ENCODE results near the gene STAB2.

The STAB2 gene, protein sequence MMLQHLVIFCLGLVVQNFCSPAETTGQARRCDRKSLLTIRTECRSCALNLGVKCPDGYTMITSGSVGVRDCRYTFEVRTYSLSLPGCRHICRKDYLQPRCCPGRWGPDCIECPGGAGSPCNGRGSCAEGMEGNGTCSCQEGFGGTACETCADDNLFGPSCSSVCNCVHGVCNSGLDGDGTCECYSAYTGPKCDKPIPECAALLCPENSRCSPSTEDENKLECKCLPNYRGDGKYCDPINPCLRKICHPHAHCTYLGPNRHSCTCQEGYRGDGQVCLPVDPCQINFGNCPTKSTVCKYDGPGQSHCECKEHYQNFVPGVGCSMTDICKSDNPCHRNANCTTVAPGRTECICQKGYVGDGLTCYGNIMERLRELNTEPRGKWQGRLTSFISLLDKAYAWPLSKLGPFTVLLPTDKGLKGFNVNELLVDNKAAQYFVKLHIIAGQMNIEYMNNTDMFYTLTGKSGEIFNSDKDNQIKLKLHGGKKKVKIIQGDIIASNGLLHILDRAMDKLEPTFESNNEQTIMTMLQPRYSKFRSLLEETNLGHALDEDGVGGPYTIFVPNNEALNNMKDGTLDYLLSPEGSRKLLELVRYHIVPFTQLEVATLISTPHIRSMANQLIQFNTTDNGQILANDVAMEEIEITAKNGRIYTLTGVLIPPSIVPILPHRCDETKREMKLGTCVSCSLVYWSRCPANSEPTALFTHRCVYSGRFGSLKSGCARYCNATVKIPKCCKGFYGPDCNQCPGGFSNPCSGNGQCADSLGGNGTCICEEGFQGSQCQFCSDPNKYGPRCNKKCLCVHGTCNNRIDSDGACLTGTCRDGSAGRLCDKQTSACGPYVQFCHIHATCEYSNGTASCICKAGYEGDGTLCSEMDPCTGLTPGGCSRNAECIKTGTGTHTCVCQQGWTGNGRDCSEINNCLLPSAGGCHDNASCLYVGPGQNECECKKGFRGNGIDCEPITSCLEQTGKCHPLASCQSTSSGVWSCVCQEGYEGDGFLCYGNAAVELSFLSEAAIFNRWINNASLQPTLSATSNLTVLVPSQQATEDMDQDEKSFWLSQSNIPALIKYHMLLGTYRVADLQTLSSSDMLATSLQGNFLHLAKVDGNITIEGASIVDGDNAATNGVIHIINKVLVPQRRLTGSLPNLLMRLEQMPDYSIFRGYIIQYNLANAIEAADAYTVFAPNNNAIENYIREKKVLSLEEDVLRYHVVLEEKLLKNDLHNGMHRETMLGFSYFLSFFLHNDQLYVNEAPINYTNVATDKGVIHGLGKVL (N-terminal part only)

DNA sequence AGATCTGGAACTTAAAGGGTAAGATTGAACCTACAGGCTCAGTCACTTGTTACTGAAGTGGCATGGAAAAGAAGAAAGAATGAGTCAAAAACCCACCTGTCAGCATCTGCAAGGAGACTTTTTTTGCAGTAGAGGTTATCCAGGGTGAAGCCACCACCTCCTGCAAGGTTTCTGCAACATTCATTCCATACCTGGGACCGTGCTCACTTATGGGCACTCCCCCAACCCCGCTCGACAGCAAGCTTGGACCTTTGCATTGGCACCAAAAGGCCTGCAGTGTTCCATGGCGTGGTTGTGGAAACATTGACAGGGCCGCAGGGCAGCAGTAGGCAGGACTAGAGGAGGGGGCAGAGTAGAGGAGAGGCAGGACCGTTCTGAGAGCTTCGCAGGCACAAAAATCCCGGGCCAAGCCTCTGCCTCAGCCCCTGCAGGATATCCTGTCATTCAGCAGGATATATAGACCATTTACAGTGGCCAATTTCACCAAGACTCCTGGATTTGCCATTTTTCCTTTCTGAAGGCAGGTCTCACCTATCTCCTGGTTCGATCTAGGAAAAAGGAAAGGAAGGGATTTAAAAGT, at the start of gene STAB2:
Gene STAB2, plus strand, starts transcription at position 483 of the 580 bp plus-strand sequence. CDS start 204 bp downstream, outside the sequence.
- DNase-seq: no peak

DNA sequence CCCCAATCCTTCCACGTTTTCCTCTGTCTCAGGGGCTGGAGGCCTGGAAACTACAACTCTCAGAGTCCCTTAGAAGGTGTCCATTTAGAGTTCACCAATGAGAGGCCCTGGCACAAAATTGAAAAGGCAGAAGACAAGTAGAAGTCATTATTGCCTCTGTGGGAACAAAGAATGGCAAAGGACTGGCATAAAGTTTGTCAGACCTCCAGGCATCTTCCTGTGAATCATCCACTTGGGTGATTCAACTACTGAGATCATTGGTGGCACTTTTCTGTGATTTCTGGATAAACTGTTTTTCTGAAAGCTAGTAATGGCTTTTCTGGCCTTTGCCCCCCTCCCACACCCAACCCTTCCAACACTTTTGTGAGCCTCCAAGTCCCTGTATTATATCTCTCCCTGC, 48.7 kb upstream of the STAB2 start:
- DNase-seq: no peak

DNA sequence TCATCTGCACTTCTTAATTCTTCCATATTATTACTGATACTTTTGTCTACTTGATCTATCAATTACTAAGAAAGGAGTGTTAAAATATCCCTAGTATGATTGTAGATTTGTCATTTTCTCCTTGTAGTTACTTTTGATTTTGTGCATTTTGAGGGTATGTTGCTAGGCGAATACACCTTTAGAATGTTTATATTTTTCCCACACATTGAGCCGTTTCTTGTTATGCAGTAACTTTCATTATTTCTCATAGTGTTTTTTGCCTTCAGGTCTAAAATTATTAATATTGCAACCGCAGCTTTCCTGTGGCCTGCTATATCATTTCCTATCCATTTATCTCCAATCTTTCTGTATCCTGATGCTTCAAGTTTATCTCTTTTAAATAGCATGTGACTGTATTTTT, 46.8 kb upstream of the STAB2 start:
- no peak for DNase-seq

DNA sequence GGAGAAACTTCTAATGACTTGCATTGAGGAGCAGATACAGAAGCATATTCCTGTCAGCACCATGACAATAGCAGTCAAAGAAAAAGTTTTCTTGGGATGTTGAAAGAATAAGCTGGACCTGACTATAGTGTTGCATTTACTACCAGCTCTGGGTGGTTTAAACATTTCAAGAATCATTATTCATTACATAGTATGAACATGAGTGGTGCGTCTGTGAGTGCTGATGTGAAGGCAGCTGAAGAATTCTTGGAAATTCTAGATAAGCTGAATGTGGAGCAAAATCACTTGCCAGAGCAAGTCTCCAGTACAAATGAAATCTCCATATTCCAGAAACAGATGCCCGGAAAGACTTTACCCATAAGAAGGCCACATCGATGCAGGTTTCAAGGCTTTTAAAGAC, 45.0 kb upstream of the STAB2 start:
- DNase-seq: no peak

DNA sequence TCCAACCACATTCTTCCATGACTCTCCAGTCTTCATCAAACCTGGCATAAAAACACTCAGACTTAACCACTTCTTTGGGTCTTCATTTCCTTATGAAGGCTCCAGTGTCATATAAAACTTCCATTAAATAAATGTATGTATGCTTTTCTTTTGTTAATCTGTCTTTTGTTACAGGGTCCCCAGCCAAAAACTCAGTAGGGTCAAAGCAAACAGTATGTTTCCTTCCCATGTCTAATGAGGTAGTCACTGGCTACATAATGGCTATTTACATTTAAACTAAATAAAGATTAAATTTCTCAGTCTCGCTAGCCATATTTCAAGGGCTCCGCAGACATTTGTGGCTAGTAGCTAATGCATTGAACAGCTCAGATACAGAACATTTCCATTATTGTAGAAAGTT, 40.1 kb upstream of the STAB2 start:
- DNase-seq: no peak

DNA sequence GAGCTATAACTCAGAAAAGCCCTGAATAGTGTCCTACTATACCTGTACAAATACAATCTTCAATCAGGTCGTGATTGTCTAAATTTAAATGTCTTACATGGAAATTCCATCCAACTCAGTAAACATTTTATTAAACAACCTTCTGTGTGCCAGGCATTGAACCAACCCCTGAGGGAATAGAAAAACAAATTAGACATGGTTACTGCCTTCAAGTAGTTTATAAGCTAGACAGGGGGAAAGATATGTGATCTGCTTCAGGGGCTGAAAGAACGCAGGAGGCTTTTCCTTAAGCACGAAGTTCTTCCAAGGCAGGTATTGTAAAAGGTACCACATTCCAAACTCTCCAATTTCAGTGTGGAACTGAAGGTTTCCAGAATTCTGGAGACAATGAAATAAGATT, 39.7 kb upstream of the STAB2 start:
- DNase-seq: no peak

DNA sequence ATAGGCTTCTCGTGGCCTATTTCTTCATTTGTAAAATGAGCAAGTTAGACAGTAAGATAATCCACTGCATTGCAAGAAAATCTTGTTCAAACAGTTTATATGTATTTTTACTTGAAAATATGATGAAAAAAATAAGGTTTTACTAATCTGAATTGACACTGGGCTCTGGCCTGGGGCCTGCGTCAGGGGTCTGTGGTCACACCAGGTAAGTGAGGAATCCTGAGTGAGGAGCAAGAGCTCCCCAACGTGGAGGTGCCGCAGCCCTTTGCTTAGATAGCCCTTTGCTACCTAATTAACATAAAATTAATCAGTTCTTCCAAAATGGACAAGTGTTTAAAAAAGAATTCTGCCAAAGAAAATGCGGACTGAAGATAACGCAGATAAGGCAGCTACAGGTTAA, 39.1 kb upstream of the STAB2 start:
- DNase-seq: no peak

DNA sequence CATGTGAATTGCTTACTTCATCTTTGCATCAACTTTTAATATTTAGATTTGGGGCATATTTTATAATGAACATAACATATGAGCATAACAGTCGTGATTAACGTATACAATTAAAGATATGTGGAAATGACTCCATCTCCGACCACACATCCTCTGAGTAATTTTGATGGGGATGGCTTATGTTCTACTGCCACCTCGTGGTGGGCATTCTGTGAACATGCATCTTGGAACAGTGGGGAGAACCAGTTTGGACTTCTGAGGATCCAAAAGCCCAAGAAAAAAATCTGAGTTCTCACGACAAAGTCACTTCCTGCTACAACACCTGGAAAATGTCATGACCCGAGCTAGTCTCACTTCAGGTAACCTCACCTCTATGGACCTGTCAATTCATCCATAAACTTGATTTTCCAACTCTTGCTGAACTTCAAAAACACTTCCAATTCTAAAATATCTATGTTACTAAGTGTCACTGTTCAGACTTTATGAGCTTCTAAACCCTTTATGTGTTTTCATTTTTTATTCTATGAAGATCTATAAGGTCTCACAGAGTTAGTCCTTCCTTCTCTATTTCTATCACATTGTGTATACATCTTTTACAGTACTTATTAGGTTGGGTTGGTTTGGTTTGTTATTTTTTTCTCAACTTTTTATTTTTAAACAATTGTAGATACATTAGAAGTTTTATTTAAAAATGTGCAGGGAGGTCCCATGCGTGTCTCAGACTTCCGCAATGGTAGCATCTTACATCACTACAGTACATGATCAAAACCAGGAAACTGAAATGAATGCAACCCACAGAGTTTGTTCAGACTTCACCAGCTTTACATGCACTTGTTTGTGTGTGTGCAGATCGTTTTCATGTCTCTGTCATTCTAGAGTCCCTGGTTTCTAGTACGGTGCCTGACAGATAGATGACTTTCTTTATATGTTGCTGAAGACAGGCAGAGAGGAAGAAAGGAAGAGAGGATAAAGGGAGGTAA, 38.2 kb upstream of the STAB2 start:
- peak; percentile 74 for DNase-seq

DNA sequence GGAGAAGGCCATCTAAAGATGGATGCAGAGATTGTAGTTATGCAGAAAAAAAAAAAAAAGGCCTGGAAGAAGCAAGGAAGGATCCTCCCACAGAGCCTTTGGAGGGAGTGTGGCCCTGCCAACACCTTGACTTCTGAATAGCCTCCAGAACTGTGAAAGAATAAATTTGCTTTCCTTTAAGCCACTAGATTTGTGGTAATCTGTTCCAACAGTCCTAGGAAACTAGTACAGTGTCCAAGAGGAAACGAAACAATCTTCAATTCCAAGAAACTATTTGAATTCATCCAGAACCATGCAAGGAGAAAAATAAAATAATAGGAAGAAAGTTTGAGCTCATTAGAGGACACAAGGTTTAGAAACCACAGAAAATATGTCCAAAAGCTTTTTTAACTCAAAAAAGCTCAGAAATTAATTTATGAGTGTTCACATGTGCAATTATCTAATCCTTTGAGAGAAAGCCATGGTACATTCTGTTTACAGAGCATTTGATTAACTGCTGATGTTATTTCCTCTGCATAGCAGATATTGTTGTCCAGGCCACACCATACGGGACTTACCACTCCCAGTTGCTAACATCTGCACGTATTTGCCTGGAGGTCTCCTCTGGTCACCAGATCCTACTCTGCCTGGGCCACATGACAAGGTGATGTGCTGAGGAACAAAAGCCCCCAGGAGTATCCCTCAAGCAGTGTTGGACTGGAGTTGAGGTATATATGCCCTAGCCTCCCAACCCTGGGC, 30.0 kb upstream of the STAB2 start:
- no peak for DNase-seq

DNA sequence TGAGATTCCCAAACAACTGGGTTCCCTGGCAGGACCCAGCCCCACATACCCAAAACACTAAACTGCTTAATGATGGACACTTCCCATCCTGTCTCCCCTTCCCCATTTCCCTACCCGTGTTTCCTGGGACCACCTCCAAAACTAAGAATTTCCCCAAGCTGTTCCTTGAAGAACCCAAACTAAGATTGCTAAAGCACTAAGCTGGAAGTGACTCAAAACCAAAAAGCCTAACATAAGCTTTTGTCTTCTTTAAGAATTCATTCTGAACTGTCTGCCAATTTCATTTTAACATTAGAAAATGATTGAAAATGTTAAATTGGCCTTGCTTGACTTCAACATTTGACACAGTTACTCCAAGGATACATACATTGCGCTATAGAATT, 29.5 kb upstream of the STAB2 start:
- DNase-seq: no peak

DNA sequence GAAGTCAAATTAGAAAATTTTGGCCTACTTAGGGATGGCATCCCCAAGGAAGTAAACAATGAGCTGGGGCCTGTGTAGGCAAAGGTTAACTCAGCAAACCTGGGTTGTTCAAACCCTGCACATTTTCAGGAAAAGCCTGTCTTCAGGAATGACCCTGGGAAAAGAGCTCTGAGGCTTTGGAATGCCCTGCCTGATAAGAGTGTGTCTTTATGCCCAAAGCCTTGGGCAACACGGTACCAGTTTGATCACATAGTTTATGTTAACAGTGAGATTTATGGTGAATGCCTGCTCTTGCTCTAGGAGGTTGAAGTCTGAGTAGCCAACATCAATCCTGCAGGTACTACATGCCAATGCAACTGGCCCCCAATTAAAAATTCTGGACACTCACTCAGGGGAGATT, 28.2 kb upstream of the STAB2 start:
- no peak for DNase-seq

DNA sequence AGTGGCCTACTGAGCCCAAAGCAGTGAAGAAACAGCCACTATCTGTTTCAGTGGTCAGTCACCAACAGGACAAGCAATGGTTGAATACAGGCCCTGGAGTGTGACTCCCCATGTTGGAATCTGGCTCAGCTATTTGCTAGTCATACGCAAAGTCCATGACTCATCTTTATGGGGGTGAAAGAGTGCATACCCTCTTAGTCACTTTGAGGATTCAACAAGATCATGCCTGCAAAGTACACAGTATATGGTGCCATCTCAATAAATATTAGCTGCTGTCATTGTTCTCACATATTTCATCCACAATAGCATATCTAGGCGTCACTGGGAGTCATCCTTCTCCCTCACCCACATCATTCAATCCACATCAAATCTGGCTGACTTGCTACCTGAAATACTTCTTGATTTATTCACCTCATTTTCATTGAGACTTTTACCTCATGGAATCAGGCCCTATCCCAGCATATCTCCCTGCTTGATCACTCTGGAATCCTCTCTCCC, 26.4 kb upstream of the STAB2 start:
- DNase-seq: no peak

DNA sequence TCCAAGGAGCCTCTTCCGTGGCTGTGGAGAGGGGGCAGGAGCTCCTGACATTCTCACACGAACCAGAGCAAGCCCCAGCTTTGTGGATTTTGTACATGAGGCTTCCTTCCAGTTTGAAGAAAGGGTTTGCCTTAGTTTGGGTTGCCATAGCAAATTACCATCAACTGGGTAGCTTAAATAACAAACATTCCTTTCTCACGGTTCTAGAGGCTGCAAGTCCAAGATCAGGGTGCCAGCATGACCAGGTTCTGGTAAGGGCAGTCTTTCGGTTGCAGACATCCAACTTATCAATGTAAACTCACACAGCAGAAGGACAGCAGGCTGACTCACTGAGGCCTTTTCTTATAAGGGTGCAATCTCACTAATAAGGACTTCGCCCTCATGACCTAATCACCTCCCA, 25.9 kb upstream of the STAB2 start:
- no peak for DNase-seq

DNA sequence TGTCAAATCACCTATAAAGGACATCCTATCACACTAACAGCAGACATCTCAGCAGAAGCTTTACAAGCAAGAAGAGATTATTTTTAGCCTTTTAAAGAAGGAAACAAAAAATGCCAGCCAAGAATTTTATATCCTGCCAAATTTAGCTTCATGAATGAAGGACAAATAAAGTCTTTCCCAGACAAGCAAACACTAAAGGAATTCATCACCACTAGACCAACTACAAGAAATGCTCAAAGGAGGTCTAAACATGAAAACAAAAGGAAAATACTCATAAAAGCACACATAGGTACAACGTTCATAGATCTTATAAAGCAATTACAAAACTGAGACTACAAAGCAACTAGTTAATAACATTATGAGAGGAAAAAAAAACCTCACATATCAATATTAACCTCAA, 20.7 kb upstream of the STAB2 start:
- DNase-seq: no peak

DNA sequence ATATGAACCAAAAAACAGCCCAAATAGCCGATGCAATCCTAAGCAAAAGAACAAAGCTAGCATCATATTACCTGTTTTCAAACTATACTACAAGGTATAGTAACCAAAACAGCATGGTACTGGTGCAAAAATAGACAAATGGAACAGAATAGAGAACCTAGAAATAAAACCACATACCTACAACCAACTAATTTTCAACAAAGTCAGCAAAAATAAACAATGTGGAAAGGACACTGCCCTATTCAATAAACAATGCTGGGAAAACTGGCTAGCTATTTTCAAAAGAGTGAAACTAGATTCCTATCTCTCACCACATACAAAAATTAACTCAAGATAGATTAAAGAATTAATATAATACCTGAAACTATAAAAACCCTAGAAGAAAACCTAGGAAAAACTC, 17.8 kb upstream of the STAB2 start:
- no peak for DNase-seq

DNA sequence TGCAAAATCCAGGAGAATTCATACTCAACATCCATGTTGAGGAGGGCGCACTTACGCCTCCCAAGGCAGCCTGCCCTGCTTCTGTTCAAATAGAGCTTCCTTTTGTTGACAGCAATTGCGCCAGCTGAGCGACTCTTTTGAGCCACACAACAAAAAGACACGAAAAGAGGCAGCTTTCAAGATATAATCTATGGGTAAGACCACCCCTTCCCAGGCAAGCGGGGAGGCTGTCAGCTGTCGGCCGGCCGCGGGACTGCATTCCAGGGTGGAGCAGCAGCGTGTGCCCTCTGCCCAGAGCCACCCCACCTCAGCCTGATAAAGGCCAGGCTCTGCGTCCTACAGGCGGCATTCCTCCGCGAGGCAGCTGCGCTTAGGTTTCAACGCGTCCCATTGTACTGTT, 15.8 kb upstream of the STAB2 start:
- DNase-seq: no peak

DNA sequence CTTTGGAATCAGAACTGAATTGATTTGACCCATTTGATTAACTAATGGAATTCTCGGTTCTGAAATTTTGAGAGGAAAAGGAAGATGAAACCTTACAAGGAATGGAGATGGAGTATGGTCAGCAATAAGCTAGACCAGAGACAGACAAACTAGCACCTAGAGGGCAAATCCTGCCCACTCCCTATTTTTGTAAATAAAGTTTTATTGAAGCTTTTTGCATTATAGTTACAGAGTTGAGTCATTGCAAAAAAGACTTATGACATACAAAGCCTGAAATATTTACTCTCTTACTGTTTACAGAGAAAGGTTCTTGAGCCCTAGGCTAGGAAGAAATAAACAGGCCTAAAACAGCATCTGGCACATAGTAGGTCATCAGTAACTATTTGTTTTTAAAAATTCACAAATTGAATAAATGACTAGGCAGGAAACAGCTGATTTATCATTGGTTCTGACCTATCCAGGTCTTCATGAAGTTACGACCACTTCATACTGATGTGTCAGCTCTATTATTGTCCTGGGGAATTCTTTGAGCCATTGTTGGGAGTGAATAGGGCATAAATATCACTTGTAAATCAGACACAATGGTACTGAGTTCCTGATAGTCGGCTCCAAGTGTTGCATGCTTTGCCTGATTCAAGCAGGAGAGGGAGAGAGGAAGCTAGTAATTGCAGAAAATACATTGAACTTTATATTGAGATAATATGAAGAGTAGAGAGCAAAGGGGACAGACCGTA, 14.6 kb upstream of the STAB2 start:
- no peak for DNase-seq

DNA sequence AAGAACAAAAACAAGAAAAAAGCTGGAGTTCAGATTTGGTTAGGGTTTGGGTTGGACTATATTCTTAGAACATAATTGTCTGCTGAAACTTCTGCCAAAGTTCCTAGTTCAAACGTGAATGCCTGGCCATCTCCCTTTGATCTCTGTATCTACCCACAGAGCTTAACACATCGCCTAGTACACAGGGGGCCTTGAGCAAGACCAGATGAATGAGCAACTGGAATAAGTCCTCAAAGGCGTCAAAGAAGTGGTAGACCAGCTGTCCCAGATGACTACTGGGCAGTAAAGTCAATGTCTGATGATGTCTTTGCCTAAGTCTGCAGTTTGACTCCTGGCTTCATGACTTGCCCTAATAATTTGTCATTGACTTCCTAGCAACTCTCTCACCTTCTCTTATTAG, 13.9 kb upstream of the STAB2 start:
- no peak for DNase-seq

DNA sequence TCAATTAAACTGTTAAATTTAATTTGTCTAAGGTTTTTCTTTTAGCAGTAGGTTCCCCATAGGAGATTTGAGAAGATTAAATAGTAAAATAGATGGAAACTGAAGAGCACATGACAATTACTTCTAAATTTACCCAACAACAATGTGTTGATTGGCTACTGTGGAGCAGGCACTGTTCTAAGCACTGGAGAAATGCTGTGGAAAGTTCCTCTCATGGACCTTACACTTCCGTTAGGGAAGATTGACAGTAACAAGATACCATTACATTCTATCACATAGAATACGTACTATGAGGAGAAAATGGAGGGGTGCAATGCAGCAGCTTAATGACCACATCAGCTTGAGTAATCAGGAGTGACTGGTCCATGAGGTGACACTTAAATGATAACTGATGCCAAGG, 8.1 kb upstream of the STAB2 start:
- DNase-seq: no peak

DNA sequence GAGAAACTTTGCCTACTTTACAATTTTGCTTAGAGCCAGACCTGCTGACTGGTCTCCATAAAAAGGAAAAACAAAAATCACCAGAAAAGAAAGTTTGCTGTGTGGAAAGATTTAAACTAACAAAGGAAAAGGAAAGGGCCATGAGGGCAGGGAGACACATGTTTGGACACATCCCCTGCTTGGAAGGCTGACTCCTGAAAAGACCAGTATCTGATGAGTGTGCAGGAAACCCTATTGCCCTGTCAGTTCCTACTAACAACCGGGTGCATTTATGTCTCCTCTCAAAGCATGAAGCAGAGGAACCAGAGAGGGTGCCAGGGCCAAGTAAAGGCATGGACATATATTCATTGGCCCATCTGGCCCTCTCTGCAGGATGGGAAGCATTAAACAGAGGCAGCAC, 7.0 kb upstream of the STAB2 start:
- DNase-seq: no peak
